ENCODE data around the gene PUM2.
"Not testable (repeated sequence)": the region's sequence is repeated elsewhere in the genome, so short reads cannot be mapped to it uniquely, and the experiment has no call there.

PUM2 gene

DNA sequence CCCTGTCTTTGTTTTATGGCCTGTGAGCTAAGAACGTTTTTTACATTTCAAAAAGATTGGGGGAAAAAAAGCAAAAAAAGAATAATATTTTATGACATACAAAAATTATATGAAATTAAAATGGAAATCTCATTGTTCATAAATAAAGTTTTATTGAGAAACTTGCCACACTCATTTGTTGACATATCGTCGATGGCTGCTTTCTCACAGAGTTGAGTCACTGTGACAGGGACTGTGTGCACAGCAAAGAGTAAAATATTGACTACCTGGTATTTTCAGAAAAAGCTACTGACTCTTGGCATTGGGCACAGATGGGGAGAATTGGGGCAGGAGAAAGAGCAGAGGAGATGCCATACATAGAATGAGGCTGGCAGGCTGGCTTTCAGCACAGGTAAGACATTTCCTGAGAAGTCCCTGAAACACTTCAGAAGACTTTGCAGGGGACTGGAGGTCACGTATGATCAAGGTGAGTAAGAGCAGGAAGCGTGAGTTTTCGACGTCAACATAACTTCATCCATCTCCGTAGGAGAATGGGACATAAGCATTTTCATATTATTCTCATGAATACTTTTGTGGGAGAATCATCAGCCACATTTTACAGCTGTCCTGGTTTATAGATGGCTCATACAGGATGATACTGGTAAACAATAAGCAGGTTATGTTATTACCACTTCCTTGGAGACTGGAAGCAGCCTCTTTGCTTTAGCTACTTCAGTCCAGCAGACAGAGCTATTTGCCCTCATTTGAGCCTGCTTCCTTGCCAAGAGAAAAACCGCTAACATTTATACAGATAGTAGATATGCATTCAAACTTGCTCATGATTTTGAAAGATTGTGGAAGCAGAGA is 32.5 kb upstream of the PUM2 start:
- Histone ChIP-seq H3K9ac (ENCODE audit: low read depth, low read length) (no peak overlapping the region), H3K4me3 (ENCODE audit: low read depth, low read length) (no peak overlapping the region), H3K27me3 (ENCODE audit: control insufficient read depth, insufficient read depth, low read length) (no peaks in the 10 kb centered on the region), H3K9me3 (ENCODE audit: control insufficient read depth, insufficient read depth, low read length) (no peaks in the 10 kb centered on the region), H3K4me1 (ENCODE audit: control insufficient read depth, insufficient read depth, low read length) (peaks cover 4% of the 10 kb centered on the region; the same call in 1 of the 2 replicates), H3K27ac (ENCODE audit: low read depth, low read length) (no peak overlapping the region), H3K36me3 (ENCODE audit: control insufficient read depth, insufficient read depth, low read length) (no peaks in the 10 kb centered on the region)

DNA sequence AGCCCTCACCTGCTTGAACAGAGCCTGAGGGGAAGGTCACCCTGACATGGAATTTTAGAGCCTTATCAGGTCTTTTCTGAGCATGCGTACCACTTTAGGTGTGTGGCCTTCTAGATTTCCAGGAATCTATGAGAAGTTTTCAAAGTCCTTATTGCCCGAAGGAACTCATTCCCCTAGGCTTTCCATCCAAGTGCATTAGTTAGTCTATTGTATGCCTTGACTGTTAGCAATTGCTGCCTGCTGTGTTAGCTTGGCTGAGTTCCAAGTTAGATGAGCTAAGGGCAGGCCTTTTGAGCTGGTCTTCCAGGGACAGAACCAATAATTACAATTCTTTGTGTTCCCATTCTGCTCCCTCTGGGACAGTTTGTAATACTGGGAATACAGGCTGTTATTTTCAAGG is 30.8 kb upstream of the PUM2 start:
- H3K27me3 ChIP-seq (ENCODE audit: control insufficient read depth, insufficient read depth, low read length), result no peaks in the 10 kb centered on the region
- H3K4me3 ChIP-seq (ENCODE audit: low read depth, low read length), result no peak overlapping the region
- no peaks in the 10 kb centered on the region for H3K9me3 ChIP-seq (ENCODE audit: control insufficient read depth, insufficient read depth, low read length)
- no peaks in the 10 kb centered on the region for H3K36me3 ChIP-seq (ENCODE audit: control insufficient read depth, insufficient read depth, low read length)
- peaks cover 4% of the 10 kb centered on the region; the same call in 1 of the 2 replicates for H3K4me1 ChIP-seq (ENCODE audit: control insufficient read depth, insufficient read depth, low read length)
- no peak overlapping the region for H3K9ac ChIP-seq (ENCODE audit: low read depth, low read length)
- no peak overlapping the region for H3K27ac ChIP-seq (ENCODE audit: low read depth, low read length)

DNA sequence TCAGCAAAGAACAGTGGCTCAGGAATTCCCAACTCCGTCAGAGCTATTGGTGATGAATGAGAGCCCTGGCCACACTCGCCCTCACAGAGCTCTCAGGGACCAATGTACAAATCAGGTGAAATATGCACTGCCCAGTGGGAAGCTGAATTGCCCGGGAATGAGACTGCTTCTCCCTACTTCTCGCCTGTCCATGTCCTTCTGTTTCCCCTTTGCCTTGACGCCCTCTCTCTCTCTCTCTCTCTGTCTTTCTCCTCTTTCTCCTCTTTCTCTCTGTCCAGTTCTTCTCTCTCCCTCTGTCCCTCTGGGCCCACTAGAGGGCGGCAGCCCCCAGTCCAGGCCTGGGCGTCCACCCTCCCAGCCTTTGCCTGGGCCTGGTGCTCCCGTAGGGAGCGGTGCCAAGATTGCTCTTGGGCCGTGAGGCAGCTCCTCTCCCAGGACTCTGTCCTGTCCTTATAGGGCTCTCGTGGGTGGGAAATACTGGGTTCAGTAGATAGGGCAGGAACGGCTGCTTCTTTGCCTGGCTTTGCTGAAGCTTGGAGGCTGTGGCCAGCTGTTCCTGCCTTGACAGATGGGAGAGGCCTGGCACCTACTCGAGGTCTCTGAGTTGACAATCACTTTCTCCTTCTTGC is 28.4 kb upstream of the PUM2 start:
- Histone ChIP-seq H3K36me3 (ENCODE audit: control insufficient read depth, insufficient read depth, low read length) (no peaks in the 10 kb centered on the region), H3K27ac (ENCODE audit: low read depth, low read length) (no peak overlapping the region), H3K4me1 (ENCODE audit: control insufficient read depth, insufficient read depth, low read length) (peaks cover 4% of the 10 kb centered on the region; the same call in 1 of the 2 replicates), H3K27me3 (ENCODE audit: control insufficient read depth, insufficient read depth, low read length) (no peaks in the 10 kb centered on the region), H3K4me3 (ENCODE audit: low read depth, low read length) (no peak overlapping the region), H3K9ac (ENCODE audit: low read depth, low read length) (no peak overlapping the region), H3K9me3 (ENCODE audit: control insufficient read depth, insufficient read depth, low read length) (no peaks in the 10 kb centered on the region)

DNA sequence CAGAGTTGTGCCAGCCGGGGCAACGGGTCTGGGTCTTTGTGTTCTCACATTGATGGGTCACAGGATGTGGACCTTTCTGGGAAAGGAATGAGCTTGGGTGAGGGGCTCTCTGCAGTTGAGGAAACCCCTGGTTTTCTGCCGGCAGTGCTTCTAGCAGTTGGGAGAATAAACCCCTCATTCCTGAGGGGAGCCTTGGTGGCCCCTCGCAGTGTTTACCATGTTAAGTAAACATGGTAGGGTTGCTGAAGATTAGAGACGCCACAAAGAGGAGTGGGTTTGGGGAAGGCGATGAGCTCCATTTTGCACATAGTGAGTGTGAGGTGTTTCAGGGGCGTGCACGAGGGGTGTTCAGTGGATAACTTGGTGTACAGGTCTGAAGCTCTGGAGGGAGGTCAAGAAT is 27.7 kb upstream of the PUM2 start:
- no peak overlapping the region for H3K9ac ChIP-seq (ENCODE audit: low read depth, low read length)
- H3K27ac ChIP-seq (ENCODE audit: low read depth, low read length), result no peak overlapping the region
- H3K27me3 ChIP-seq (ENCODE audit: control insufficient read depth, insufficient read depth, low read length), result no peaks in the 10 kb centered on the region
- no peaks in the 10 kb centered on the region for H3K36me3 ChIP-seq (ENCODE audit: control insufficient read depth, insufficient read depth, low read length)
- H3K4me1 ChIP-seq (ENCODE audit: control insufficient read depth, insufficient read depth, low read length), result peaks cover 4% of the 10 kb centered on the region; the same call in 1 of the 2 replicates
- H3K4me3 ChIP-seq (ENCODE audit: low read depth, low read length), result no peak overlapping the region
- no peaks in the 10 kb centered on the region for H3K9me3 ChIP-seq (ENCODE audit: control insufficient read depth, insufficient read depth, low read length)

DNA sequence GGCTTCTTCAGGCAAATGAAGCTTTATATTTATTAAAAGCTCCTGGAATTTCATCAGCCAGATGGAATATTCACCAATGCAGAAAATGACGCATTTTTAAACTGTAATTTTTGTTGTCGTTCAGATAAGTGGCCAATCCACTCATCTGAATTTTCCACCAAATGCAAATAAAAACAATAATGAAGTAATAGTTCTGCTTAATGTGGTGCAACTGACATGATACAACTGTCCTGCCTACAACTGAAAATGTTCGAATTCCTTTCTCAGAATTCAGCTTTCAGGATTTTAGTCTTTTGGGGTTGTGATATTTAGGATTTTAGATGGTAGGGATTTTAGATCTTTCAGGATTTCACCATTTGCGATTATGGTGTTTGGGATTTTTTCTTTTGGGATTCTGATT is 27.1 kb upstream of the PUM2 start:
- no peak overlapping the region for H3K27ac ChIP-seq (ENCODE audit: low read depth, low read length)
- H3K36me3 ChIP-seq (ENCODE audit: control insufficient read depth, insufficient read depth, low read length), result no peaks in the 10 kb centered on the region
- no peak overlapping the region for H3K9ac ChIP-seq (ENCODE audit: low read depth, low read length)
- no peaks in the 10 kb centered on the region for H3K27me3 ChIP-seq (ENCODE audit: control insufficient read depth, insufficient read depth, low read length)
- peaks cover 4% of the 10 kb centered on the region; the same call in 1 of the 2 replicates for H3K4me1 ChIP-seq (ENCODE audit: control insufficient read depth, insufficient read depth, low read length)
- H3K9me3 ChIP-seq (ENCODE audit: control insufficient read depth, insufficient read depth, low read length), result no peaks in the 10 kb centered on the region
- H3K4me3 ChIP-seq (ENCODE audit: low read depth, low read length), result no peak overlapping the region

DNA sequence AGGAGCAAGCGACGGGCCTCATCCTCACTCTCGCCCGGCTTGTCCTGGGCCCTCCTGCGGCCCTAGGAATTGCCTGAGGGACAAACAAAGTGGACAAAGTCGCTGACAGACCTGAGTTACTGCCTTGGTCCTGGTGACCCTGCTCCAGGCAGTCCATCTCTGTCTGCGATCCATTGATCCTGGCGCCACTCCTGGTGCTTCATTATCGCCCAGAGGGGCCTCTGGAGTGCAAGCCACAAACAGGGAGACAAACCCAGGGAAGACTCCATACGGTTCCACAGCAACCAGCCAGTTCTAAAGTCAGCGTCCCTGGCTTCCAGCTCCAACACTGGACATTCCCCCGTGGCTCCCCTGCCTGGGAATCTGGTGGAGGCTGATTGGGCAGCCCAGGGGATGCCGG is 24.3 kb upstream of the PUM2 start:
- H3K4me3 ChIP-seq (ENCODE audit: low read depth, low read length), result not testable (repeated sequence)

DNA sequence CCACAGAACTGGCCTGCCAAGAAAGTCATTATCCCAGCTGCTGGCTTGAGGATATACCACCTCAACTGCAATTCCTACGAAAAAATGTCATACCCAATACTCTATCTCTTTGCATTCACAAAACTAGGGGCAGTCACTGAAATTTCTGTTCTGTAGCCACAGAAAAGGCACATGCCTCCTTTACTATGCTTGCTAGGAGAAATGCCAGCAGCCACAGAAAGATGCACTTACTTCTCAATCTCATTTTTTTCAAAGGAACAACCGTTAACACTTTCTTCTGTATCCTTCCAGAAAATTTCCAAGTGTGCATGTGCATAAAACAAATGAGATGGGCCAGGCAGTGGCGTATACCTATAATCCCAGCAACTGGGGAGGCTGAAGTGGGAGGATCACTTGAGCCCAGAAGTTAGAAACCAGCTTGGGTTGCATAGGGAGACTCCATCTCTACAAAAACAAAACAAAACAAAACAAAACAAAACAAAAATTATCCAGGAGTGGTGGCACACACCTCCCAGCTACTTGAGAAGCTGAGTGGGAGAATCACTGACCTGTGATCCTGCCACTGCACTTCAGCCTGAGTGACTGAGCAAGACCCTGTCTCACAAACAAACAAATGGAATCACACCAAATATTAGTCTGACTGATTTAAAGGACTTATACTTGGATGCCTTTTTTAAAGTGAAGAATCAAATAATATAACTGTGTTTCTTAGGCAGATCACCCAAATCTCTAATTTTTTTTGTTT is 22.4 kb upstream of the PUM2 start:
- H3K27me3 ChIP-seq (ENCODE audit: control insufficient read depth, insufficient read depth, low read length), result no peaks in the 10 kb centered on the region; the same call in 1 of the 2 replicates
- H3K27ac ChIP-seq (ENCODE audit: low read depth, low read length), result no peak overlapping the region
- H3K4me3 ChIP-seq (ENCODE audit: low read depth, low read length), result no peak overlapping the region
- no peaks in the 10 kb centered on the region; the same call in 1 of the 2 replicates for H3K9me3 ChIP-seq (ENCODE audit: control insufficient read depth, insufficient read depth, low read length)
- H3K9ac ChIP-seq (ENCODE audit: low read depth, low read length), result no peak overlapping the region
- no peaks in the 10 kb centered on the region; the same call in 1 of the 2 replicates for H3K4me1 ChIP-seq (ENCODE audit: control insufficient read depth, insufficient read depth, low read length)
- H3K36me3 ChIP-seq (ENCODE audit: control insufficient read depth, insufficient read depth, low read length), result no peaks in the 10 kb centered on the region

More for the DNA sequence above, 24.3 kb upstream of the PUM2 start:
- not testable (repeated sequence) for H3K4me1 ChIP-seq (ENCODE audit: control insufficient read depth, insufficient read depth, low read length); H3K9me3 ChIP-seq (ENCODE audit: control insufficient read depth, insufficient read depth, low read length); H3K27me3 ChIP-seq (ENCODE audit: control insufficient read depth, insufficient read depth, low read length); H3K36me3 ChIP-seq (ENCODE audit: control insufficient read depth, insufficient read depth, low read length); H3K27ac ChIP-seq (ENCODE audit: low read depth, low read length); H3K9ac ChIP-seq (ENCODE audit: low read depth, low read length)

DNA sequence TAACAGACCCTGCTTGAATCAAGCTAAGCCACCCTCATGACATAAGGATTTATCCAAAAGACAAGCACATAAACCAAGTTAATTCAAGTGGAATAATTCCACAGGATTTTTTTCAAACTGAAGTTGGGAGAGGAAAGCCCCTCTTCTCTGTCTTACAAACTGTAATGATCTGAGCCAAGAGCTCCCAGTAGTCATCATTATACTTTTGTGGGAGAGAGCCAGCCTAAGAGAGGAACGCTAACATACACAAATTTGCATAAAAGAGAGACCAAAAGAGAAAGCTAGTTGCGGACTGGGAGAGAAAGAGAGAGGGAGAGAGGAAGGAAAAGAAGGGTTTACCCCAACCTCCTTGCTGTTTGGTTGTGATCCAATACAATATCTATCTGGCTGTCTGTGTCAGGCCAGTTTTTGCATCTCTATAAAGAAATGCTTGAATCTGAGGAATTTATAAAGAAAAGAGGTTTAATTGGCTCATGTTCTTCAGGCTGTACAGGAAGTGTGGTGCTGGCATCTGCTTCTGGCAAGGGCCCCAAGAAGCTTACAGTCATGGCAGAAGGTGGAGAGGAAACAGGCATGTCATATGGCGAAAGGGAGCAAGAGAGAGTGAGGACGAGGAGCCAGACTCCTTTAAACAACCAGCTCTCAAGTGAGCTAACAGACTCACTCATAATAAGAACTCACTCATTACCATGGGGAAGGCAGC is 20.8 kb upstream of the PUM2 start:
- Histone ChIP-seq H3K4me3 (ENCODE audit: low read depth, low read length) (no peak overlapping the region), H3K9me3 (ENCODE audit: control insufficient read depth, insufficient read depth, low read length) (no peaks in the 10 kb centered on the region; the same call in none of the 2 replicates), H3K9ac (ENCODE audit: low read depth, low read length) (no peak overlapping the region), H3K36me3 (ENCODE audit: control insufficient read depth, insufficient read depth, low read length) (no peaks in the 10 kb centered on the region), H3K27ac (ENCODE audit: low read depth, low read length) (no peak overlapping the region), H3K27me3 (ENCODE audit: control insufficient read depth, insufficient read depth, low read length) (no peaks in the 10 kb centered on the region; the same call in 1 of the 2 replicates), H3K4me1 (ENCODE audit: control insufficient read depth, insufficient read depth, low read length) (no peaks in the 10 kb centered on the region; the same call in 1 of the 2 replicates)

DNA sequence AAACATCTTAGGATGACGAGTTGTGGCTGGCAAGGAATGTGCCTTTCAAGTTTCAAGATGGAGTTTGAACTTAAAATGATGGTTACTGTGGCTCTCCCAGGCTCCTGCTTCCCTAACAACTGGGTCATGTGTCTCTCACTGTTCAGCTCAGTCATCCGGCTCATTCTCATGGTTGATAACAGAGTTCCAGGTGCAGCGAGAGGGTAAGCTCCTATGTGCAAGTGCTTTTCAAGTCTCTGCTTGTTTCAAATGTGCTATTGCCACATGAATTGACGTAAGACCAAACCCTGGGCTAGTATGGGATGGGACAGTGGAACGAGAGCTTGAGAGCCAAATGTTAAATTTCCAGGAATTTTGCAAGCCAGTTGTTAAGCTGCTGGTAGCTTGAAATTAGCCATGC is 19.5 kb upstream of the PUM2 start:
- Histone ChIP-seq H3K9ac (ENCODE audit: low read depth, low read length) (no peak overlapping the region), H3K9me3 (ENCODE audit: control insufficient read depth, insufficient read depth, low read length) (no peaks in the 10 kb centered on the region; the same call in none of the 2 replicates), H3K36me3 (ENCODE audit: control insufficient read depth, insufficient read depth, low read length) (no peaks in the 10 kb centered on the region), H3K27ac (ENCODE audit: low read depth, low read length) (no peak overlapping the region), H3K4me1 (ENCODE audit: control insufficient read depth, insufficient read depth, low read length) (no peaks in the 10 kb centered on the region; the same call in 1 of the 2 replicates), H3K27me3 (ENCODE audit: control insufficient read depth, insufficient read depth, low read length) (no peaks in the 10 kb centered on the region; the same call in 1 of the 2 replicates), H3K4me3 (ENCODE audit: low read depth, low read length) (no peak overlapping the region)

DNA sequence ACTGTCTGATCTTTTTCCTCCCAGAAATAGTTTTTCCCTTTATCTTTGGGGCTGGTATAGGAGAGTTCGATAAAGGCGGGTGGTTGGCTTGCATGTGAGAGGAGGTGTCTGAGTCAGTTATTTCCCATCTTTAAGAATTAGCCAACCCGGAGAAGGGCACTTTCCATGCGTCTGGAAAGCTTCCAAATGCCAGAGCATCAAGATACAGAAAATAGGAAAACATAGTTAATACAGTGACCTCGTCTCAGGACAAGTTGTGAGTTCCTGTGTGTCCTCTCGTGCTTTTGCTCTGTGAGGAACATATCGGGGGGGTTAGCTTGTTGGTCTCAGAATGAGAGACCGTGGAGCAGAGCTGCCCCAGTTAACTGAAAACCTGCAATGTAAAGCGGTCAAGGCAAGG is 18.7 kb upstream of the PUM2 start:
- no peak overlapping the region for H3K4me3 ChIP-seq (ENCODE audit: low read depth, low read length)
- no peak overlapping the region for H3K9ac ChIP-seq (ENCODE audit: low read depth, low read length)
- no peaks in the 10 kb centered on the region; the same call in none of the 2 replicates for H3K9me3 ChIP-seq (ENCODE audit: control insufficient read depth, insufficient read depth, low read length)
- no peaks in the 10 kb centered on the region for H3K4me1 ChIP-seq (ENCODE audit: control insufficient read depth, insufficient read depth, low read length)
- H3K36me3 ChIP-seq (ENCODE audit: control insufficient read depth, insufficient read depth, low read length), result no peaks in the 10 kb centered on the region
- no peak overlapping the region for H3K27ac ChIP-seq (ENCODE audit: low read depth, low read length)
- no peaks in the 10 kb centered on the region; the same call in 1 of the 2 replicates for H3K27me3 ChIP-seq (ENCODE audit: control insufficient read depth, insufficient read depth, low read length)

All from HUES48 (cell line).